KBM-7 (cell line): Measurements from ENCODE around the gene MRPS7.
"Not testable (repeated sequence)": the region's sequence is repeated elsewhere in the genome, so short reads cannot be mapped to it uniquely, and the experiment has no call there.

Experiments
- DNase-seq: peaks from one replicate; pipeline ENCODE4 v3.0.0-alpha.2; 2015
- in situ Hi-C: fragments of 300-500 bp; cut with MboI; formaldehyde crosslinking; loops from 2 replicates; pipeline ENCODE4 v1.14.3; 2020; ENCODE audit warnings: low sequenced_read_pairs, low pct_unique_long_range_greater_than_20kb, mixed read lengths

Gene MRPS7

DNA sequence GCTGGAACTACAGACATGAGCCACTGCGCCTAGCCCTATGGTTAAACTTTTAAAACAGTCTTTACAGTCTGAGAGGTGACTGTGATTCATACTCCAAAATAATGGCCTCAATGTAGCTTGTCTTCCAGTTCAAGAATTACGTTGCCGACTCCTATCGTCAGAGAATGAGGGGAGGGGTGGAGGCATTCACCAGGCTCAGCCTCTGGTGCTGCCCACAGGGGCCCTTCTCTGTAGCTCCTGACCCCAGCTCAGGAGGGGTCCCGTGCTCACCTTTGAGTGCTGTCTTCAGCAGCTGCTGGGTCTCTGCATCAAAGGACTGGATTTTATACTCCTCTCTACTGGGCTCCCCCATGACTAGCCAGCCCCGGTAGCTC is 8.2 kb downstream of the MRPS7 start:
- DNase-seq = no peak
- in situ Hi-C loops = no loop called here

DNA sequence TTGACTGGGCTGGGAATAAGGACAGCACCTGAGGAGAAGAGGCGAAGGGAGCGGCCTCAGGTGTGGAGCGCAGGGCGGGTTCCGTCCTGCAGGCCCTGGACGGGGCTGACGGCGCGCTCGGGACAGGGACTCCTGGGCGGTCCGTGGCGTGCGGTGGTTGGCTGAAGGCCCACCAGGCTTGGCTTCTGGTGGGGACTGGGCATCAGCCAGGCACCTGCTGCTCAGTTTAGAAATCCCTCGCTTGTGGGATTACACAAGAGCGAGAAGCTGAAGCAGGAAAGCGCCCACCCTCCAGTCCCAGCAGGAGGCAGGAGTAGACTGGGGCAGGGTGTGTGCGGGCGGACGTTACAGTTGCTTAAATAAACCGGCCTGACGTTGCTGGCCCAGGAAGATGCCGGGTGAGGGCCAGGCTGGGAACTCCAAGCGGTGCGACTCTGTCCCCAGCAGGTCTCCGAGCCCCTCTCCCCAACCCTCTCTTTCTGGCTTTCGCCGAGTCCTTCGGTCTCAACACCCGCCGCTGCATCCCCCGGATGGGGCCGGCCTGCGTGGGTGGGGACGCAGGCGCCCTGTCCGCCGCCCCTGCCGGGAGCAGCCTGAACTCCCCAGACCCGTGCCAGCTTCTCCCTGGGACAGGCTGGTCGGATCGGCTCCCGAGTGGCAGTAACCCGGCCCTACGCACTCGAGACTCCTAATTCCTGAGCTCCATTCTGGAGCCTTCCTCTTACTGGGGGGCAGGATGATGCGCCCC is 8.7 kb downstream of the MRPS7 start:
- in situ Hi-C loops = no loop called here
- peak; percentile 83 for DNase-seq

DNA sequence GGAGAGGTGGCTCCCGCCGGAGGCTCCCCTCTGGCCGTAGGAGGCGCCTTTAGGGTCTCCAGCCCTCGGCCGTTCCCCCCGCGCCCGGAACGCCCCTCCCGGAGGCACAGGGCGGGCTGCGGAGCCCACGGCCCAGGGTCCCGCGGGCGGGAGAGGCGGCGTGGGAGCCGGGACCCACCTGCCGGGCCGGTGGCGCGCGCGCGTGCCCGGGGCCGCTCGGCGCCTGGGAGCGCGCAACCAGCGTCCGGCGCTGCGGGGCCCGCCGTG is 9.2 kb downstream of the MRPS7 start, which contains the start of gene MIF4GD:
Gene MIF4GD, minus strand, starts transcription at position 266 of the 267 bp plus-strand sequence. CDS start 1,036 bp downstream, outside the sequence.
- in situ Hi-C loops = no loop called here
- no peak for DNase-seq

DNA sequence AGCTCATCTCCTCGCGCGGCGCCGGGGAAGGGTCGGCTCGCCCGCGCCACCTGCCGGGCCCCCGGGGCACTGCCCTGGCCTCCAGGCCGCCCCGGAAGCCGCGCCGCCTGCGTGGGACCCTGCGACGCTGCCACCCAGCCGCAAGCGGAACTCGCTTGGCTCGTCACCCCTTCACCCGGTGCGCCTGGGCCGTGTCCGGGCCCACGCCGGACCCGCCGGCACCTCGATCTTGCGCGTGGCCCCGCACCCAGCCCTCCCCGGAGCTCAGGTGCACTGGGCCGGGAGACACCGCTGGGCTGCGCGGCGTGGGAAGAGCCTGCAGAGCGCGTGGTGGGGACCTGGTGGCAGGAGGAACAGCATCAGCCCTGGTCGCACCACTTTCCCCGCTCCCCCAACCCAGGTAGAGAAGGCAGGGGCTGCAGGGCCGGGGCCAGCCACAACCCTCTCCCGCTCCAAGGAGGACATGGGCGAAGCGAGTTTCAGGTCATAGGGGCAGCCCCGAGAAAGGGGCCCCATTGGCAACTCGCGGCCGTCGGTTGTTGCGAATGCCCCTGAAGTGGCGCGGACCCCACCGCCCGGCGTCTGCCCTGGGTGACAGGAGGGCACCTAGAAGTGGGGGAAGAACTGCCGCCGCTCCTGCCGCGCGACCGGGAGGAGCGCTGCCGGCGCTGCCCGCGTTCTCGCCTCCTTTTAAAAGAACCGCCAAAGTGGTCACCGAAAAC is 9.7 kb downstream of the MRPS7 start:
- in situ Hi-C loops = no loop called here
- peak; percentile 78 for DNase-seq

DNA sequence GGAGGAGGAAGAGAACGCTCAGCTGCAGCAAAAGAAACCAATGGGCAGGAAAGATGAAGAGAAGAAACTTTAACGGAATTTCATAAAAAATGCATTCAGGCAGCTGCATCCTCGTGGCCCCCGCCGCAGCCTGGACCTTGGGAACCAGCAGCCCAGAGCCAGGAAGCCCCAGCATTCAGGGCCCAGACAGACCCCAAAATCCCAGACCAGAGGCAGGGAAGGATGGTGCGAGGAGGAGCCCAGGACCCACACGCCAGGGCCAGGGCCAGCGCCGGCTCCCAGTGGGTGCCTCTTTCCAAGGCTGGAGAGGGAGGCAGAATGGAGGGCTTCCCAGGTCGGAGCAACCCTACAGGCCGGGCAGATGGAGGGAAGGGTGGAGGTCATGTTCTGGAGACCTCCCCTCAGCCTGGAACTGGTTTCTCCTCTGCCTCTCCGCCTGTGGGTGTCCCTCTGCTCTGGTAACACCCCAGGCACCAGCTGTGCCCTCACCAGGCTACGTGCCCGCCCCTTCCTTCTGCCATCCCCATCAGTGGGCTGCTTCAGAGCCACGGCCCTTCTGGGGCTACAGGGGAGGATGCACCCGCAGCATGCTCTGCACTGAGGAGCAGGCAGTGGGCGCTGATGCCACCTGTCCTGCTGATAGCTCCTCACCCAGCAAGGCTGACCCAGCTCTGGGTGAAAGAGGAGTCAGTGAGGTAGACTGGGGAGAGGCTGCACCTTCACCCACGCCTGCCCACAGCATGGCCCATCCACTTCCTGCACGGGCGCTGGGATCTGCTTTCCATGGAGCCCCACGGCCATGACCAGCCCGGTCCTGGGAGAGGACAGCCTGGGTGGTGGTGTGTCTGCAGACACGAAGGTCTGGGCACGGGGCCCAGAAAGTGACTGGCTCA is 10.5 kb downstream of the MRPS7 start:
- in situ Hi-C loops = no loop called here
- DNase-seq = no peak

DNA sequence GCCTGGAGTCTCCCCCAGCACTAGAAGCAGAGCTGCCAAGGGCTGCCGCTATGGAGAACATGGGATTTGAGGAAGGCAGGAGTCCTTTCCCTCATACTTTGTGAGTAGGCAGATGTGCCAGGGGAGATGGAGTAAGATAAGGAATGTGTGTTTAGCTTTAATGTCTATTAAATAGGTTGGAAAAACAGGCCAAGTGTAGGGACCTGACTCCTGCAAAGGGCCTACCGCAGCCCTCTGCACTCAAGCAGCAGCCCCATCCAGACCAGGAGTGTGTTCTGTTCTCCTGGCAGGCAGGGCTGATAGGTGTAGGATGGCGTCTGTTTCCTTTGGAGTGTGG is 11.1 kb downstream of the MRPS7 start:
- DNase-seq = no peak
- in situ Hi-C loops = no loop called here

DNA sequence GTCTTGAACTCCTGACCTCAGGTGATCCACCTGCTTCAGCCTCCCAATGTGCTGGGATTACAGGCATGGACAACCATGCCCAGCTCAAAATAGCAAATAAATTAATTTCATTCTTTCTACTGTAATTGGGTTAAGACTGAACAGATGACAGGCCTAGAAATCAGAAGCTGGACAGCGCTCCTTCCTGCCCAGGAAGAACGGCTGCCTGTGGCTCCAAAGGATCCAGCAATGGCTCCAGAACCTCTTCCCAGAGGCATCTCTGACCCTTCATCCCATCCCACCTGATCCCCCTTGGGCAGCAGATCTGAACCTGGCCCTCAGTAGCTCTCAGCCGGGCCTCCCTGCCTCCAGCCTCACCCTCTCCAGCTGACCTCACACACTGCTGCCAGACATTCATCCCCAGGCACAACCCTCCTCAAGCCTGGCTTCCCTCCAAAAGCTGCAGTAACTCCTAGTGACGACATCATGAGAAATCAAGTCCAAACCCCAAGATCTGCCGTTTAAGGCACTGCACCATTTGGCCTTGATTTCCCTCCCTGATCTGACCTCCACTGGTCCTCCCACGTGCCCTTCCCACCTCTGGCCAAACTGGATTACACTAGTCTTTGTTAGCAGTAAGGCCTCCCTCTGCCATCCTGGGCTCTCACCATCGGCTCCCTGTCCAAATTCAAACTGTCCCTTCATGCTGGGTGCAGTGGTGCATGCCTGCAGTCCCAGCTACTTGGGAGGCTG is 12.5 kb downstream of the MRPS7 start:
- in situ Hi-C loops = no loop called here
- DNase-seq = no peak

DNA sequence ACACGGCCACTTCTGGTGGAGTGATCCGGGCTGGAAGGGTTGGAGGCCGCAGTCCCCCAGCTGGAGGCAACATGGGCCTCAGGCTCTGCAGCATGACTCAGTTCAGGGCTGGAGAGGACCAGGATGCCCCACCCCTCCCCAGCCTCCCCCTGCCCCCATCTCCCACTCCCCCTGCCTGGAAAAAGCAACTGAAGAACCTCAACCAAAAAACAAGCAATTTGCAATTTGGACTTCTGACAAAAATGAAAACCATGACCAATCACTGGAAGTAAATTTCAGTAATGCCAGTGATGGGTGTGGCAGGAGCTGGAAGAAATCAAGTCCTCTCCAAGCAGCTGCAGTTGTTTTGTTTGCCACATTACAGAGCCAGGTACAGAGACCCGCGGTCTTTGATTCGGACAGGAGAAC is 16.0 kb downstream of the MRPS7 start:
- DNase-seq = no peak

DNA sequence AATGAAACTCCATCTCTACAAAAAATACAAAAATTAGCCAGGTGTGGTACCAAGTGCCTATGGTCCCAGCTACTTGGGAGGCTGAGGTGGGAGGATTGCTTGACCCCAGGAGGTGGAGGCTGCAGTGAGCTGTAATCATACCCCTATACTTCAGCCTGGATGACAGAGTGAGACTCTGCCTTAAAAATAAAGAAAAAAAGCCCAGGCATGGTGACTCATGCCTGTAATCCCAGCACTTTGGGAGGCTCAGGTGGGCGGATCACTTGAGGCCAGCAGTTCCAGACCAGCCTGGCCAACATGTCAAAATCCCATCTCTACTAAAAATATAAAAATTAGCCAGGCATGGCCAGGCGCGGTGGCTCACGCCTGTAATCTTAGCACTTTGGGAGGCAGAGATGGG is 18.5 kb downstream of the MRPS7 start:
- in situ Hi-C loops, DNase-seq: not testable (repeated sequence)

More for the DNA sequence above, 16.0 kb downstream of the MRPS7 start:
- in situ Hi-C loops = no loop called here

DNA sequence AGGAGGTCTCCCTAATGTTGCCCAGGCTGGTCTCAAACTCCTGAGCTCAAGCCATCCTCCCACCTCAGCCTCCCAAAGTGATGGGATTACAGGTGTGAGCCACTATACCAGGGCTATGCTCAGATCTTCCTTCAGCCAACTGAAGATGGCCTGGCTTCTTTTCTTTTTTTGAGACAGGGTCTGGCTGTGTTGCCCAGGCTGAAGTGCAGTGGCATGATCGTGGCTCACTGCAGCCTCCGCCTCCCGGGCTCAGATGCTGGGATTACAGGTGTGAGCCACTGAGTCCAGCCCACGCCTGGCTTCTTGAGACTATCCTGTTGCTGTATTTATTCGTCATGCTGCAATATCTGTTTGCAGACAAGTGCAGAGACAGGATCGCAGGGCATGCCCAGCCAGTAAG is 23.4 kb downstream of the MRPS7 start:
- no peak for DNase-seq
- in situ Hi-C loops = no loop called here

DNA sequence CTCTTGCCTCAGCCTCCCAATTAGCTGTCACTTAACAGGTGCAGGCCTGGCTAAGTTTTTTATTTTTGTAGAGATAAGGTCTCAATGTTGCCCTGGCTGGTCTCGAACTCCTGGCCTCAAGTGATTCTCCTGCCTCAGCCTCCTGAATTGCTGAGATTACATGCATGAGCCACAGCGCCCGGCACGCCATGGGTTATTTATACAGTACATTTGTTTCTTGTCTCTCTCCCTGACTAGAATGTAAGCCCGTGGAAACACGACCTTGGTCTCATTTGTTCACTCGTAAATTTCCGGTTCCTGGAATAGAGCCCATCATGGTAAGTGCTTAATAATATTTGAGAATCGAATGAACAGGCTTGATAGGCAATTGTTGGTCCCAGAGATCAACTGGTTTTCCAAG is 25.5 kb downstream of the MRPS7 start:
- in situ Hi-C loops = no loop called here
- DNase-seq = no peak

DNA sequence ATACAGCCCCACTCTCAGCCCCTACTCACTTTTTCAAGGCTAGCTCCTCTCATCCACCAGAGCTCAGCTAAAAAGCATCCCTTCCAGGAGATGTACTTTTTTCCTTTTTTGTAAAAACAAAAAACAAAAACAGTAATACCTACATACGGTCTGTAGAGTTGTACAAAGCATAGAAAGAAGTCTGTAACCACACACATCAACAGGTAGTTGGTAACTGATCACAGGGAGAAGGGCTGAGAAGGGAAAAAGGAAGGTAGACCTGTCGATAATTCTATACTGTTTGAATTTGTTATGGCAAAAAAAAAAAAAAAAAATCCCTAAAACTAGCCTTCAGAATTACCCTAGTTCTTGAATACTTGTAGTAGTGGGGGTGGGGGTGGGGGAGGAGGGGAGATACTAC is 26.7 kb downstream of the MRPS7 start:
- in situ Hi-C loops = no loop called here
- DNase-seq = no peak

DNA sequence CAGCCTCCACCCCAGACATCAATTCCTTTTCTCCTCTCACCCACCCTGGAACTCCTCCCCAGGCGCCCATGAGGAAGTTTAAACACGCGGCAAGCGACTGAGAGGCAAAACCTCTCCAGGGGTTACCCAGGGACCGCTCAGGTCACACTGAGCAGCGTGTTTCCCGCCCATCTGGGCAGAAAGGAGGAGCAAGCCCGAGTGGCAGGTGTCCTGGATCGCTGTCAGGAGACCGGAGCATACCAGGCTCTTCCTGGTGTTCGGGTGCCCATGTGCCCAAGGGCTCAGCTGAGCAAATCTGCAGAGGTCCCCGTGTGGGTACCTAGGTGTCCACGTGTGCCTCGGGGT is 27.1 kb downstream of the MRPS7 start:
- peak; percentile 69 for DNase-seq
- in situ Hi-C loops = no loop called here

DNA sequence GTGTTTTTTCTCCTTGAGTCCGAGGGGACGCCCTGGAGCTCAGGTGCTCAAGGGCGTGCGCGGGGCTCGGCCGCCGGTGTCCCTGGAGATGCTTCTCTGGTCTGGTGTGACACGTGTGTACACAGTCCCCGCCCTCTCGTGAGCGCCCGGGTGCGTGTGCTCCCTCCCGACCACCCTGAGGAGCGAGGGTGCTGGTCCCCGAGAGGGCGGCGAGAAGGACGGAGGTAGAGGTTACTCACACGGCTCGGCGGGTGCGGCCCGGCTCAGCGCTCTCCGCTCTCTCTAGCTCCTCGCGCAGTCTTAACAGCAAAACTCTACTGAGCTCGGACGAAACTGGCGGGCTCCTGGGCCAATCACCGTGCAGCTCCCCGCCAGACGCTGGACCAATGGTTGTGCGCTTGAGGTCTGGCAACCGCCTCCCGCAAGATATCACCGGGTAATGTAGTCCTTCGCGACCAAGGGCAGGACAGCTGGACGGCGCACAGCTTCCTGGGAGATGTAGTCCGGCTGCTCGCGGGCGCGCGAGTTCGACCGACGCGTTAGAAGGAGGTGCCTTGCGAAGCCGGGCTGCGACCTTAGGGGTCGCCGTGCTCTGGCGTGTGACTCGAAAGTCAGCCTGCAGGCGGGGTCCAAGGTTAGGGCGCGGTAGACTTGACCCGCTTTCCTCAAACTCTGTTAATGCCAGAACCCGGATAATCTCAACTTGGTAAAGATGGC is 27.6 kb downstream of the MRPS7 start, which contains the start of gene SLC25A19:
Gene SLC25A19, minus strand, starts transcription at position 319 of the 717 bp plus-strand sequence. CDS start 2,669 bp downstream, outside the sequence.
- DNase-seq = peak; percentile 99
- in situ Hi-C loops = no loop called here

DNA sequence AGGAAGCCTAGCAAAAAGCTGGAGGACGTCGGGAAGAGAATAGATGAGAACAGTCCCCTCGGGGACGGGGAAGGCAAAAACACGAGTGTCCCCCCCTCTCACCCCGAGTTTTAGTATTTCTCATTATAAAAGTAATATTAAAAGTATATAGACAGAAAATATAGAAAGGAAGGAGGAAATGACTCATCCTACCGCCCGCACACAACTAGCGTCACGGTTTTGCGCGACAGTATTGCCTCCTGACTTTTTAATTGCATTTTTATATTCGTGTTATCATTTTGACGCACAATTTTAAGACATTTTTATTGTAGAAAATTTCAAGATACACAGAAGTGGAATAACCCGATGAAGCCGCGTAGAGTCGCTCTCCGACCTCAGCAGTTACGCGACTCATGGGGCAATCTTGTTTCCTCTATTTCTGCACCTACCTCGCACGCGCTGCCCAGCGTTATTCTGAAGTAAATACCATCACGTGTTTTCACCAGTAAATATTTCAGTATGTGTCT is 28.2 kb downstream of the MRPS7 start:
- in situ Hi-C loops = no loop called here
- DNase-seq = peak; percentile 86

DNA sequence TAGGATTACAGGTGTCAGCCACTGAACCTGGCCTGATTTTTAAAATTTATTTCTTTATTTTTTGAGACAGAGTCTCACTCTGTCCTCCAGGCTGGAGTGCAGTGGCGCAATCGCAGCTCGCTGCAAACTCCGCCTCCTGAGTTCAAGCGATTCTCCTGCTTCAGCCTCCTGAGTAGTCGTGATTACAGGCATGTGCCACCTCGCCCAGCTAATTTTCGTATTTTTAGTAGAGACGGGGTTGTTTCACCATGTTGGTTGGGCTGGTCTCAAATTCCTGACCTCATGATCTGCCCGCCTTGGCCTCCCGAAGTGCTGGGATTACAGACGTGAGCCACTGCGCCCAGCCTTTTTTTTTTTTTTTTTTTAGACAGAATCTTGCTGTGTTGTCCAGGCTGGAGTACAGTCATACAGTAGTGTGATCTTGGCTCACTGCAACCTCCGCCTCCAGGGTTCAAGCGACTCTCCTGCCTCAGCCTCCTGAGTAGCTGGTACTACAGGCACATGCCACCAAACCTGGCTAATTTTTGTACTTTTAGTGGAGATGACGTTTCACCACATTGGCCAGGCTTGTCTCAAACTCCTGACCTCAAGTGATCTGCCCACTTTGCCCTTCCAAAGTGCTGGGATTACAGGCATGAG is 31.2 kb downstream of the MRPS7 start:
- DNase-seq, in situ Hi-C loops: not testable (repeated sequence)

DNA sequence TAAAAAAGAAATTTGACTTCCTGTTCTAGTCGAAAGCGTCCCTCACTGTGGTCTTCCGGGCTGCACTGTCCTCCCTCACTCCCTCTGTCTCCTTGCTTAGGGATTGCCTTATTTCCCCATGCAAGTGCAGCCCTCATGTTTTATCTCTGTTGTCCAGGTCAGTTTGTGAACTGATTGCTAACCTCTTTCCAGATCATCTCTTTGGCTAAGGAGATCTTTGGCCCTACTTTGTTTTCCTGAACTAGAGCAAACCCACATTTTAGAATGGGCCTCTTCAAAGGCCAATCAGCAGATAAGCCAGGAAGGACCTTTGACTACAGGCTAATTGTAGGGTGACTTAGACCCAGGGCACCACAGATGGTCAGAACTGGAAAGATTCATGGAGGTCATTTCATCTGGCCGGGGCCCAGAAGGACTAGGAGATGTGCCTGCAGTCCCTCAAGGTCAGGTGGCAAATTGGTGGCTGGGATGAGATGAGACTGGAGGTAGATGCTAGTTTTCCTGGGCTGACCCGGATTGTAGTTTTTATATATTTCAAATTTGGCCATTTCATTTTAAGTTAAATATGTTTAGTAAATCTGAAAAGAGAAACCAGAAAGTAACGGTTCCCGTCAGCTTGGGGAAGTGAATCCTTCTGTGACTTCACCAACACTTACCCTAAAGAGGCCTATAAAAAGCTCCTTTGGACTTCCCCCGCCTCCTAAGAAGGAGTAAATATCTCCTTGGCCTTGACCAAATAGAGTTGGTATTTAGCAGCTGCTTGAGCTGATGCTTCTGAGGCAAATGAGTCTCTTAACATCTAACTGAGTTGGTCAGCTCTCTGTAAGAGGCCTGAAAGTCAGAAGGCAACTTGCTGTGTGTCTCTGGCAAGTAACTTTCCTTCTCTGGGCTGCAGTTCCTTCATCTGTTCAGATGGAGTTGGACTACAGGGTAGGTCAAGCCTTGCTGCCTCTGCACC is 33.8 kb downstream of the MRPS7 start:
- in situ Hi-C loops = no loop called here
- no peak for DNase-seq
